Prostate gland (tissue), 2 donors: ENCODE results near the gene TBC1D19.
"Not testable (repeated sequence)": the region's sequence is repeated elsewhere in the genome, so short reads cannot be mapped to it uniquely, and the experiment has no call there.

Source experiments
- POLR2A ChIP-seq: fragments of 450-650 bp; IDR thresholded peaks from one replicate; pipeline ENCODE4 v1.6.1; 2016; ENCODE audit warnings: antibody characterized with exemption, mild to moderate bottlenecking
- POLR2AphosphoS5 ChIP-seq: sonication (generic); formaldehyde crosslinking; IDR thresholded peaks from one replicate; pipeline ENCODE4 v1.6.1; 2017; ENCODE audit warnings: antibody characterized with exemption
- TF ChIP-seq, protein P1 (sequence below), 4 experiments: fragments of 200-600 bp in 2 of 4; fragments of 450-650 bp in 2 of 4; sonication (generic) in 2 of 4; IDR thresholded peaks; 1 replicate in 3 of 4; 2 replicates in 1 of 4; pipeline ENCODE4 v1.5.1; 2016 to 2019; ENCODE audit warnings: antibody characterized with exemption in 4 of 4, mild to moderate bottlenecking in 2 of 4, moderate library complexity in 2 of 4

DNA sequence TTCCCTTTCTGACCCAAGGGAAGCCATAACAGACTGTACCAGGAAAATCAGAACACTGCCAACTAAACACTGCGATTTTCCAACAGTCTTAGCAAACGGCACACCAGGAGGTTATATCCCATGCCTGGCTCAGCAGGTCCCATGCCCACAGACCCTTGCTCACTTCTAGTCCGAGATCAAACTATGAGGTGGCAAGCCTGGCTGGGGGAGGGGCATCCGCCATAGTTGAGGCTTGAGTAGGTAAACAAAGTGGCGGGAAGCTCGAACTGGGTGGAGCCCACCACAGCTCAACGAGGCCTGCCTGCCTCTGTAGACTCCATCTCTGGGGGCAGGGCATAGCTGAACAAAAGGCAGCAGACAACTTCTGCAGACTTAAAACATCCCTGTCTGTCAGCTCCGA, 56.8 kb downstream of the TBC1D19 start:
- TF ChIP-seq, protein P1, sequence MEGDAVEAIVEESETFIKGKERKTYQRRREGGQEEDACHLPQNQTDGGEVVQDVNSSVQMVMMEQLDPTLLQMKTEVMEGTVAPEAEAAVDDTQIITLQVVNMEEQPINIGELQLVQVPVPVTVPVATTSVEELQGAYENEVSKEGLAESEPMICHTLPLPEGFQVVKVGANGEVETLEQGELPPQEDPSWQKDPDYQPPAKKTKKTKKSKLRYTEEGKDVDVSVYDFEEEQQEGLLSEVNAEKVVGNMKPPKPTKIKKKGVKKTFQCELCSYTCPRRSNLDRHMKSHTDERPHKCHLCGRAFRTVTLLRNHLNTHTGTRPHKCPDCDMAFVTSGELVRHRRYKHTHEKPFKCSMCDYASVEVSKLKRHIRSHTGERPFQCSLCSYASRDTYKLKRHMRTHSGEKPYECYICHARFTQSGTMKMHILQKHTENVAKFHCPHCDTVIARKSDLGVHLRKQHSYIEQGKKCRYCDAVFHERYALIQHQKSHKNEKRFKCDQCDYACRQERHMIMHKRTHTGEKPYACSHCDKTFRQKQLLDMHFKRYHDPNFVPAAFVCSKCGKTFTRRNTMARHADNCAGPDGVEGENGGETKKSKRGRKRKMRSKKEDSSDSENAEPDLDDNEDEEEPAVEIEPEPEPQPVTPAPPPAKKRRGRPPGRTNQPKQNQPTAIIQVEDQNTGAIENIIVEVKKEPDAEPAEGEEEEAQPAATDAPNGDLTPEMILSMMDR (IDR thresholded peaks at IDR 0.05) = not testable (repeated sequence)
- TF ChIP-seq POLR2A, POLR2AphosphoS5: not testable (repeated sequence)
